Measurements from ENCODE around the gene KLRF2.

- no peak for TF ChIP-seq CTCF (IDR thresholded peaks at IDR 0.05; ENCODE audit: insufficient read depth, low read length)
- no peak for TF ChIP-seq POLR2AphosphoS5 (IDR thresholded peaks at IDR 0.05; ENCODE audit: low read depth)
- TF ChIP-seq GABPA (IDR thresholded peaks at IDR 0.05; ENCODE audit: low read depth) = no peak
- TF ChIP-seq, protein P1, sequence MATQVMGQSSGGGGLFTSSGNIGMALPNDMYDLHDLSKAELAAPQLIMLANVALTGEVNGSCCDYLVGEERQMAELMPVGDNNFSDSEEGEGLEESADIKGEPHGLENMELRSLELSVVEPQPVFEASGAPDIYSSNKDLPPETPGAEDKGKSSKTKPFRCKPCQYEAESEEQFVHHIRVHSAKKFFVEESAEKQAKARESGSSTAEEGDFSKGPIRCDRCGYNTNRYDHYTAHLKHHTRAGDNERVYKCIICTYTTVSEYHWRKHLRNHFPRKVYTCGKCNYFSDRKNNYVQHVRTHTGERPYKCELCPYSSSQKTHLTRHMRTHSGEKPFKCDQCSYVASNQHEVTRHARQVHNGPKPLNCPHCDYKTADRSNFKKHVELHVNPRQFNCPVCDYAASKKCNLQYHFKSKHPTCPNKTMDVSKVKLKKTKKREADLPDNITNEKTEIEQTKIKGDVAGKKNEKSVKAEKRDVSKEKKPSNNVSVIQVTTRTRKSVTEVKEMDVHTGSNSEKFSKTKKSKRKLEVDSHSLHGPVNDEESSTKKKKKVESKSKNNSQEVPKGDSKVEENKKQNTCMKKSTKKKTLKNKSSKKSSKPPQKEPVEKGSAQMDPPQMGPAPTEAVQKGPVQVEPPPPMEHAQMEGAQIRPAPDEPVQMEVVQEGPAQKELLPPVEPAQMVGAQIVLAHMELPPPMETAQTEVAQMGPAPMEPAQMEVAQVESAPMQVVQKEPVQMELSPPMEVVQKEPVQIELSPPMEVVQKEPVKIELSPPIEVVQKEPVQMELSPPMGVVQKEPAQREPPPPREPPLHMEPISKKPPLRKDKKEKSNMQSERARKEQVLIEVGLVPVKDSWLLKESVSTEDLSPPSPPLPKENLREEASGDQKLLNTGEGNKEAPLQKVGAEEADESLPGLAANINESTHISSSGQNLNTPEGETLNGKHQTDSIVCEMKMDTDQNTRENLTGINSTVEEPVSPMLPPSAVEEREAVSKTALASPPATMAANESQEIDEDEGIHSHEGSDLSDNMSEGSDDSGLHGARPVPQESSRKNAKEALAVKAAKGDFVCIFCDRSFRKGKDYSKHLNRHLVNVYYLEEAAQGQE (IDR thresholded peaks at IDR 0.05; ENCODE audit: insufficient replicate concordance, low read depth) = no peak
- no peak for TF ChIP-seq SPI1 (IDR thresholded peaks at IDR 0.05; ENCODE audit: borderline replicate concordance, low read depth)
Observed at GRCh38 chr12:9935026-9935425, 53.7 kb downstream of the KLRF2 start.

All from HL-60 (cell line).